H1 (cell line): Measurements from ENCODE around the gene ST8SIA4. TPM values are rescaled to one million over a fixed set of nuclear protein-coding genes. Genes with fewer than 3 reads are reported as not detected.

Source experiments
- CTCF ChIA-PET: fragments of 300-600 bp; sonication (Branson Sonifier 250); formaldehyde crosslinking; loops from one replicate; lab custom pipeline; 2021; ENCODE audit not compliant: partially characterized antibody; lab: Charles Lee
- POLR2A ChIA-PET: fragments of 300-600 bp; sonication (Branson Sonifier 250); formaldehyde crosslinking; loops from one replicate; lab custom pipeline; 2021; ENCODE audit warnings: inconsistent platforms; ENCODE audit not compliant: partially characterized antibody; lab: Charles Lee
- DNase-seq, 2 experiments: peaks; one replicate each; pipeline versions ENCODE4 v3.0.0 to v3.0.0-alpha.2; 2010 to 2022; ENCODE audit warnings: low spot score in 2 of 2, low read depth in 1 of 2, mixed read lengths in 1 of 2
- FAIRE-seq: peaks from 2 replicates; lab custom pipeline; 2011; peaks lifted over from hg19 to GRCh38; lab: Jason Lieb, UNC
- H2AFZ ChIP-seq: 2 replicates; pipeline ENCODE4 v1.8.1; 2012; ENCODE audit warnings: low read length, inconsistent platforms
- H2AK5ac ChIP-seq: 2 replicates; pipeline ENCODE4 v1.6.1; 2013; ENCODE audit warnings: low read depth, low read length
- H2BK120ac ChIP-seq: replicated peaks from 2 replicates; pipeline ENCODE3; 2013; ENCODE audit warnings: low read depth, low read length, inconsistent platforms
- H2BK12ac ChIP-seq: 2 replicates; pipeline ENCODE4 v1.6.1; 2013; ENCODE audit warnings: low read depth, low read length
- H2BK15ac ChIP-seq: 2 replicates; pipeline ENCODE4 v1.6.1; 2013; ENCODE audit warnings: low read length
- H2BK20ac ChIP-seq: 2 replicates; pipeline ENCODE4 v1.6.1; 2013; ENCODE audit warnings: low read length
- H2BK5ac ChIP-seq: 2 replicates; pipeline ENCODE4 v1.6.1; 2013; ENCODE audit warnings: low read depth, low read length
- H3K14ac ChIP-seq: 2 replicates; pipeline ENCODE4 v1.6.1; 2013; ENCODE audit warnings: inconsistent platforms; ENCODE audit not compliant: insufficient read length
- H3K18ac ChIP-seq: 2 replicates; pipeline ENCODE4 v1.6.1; 2013; ENCODE audit warnings: low read length; ENCODE audit errors: extremely low read depth
- H3K23ac ChIP-seq: 2 replicates; pipeline ENCODE4 v1.6.1; 2013; ENCODE audit warnings: inconsistent platforms; ENCODE audit not compliant: insufficient read length
- H3K23me2 ChIP-seq: 2 replicates; pipeline ENCODE4 v1.6.1; 2013; ENCODE audit warnings: low read depth, low read length
- H3K27ac ChIP-seq: 2 replicates; pipeline ENCODE4 v1.6.1; 2011; ENCODE audit warnings: low read depth, low read length, inconsistent platforms
- H3K27me3 ChIP-seq, 4 experiments: replicated peaks in 1 of 4; 1 replicate in 1 of 4; 2 replicates in 3 of 4; pipeline versions ENCODE4 v1.6.1 to v1.8.1; 2011 to 2013; ENCODE audit warnings: low read length in 3 of 4, mild to moderate bottlenecking in 3 of 4, inconsistent platforms in 2 of 4, mixed read lengths in 2 of 4, moderate library complexity in 1 of 4; ENCODE audit not compliant: control insufficient read depth in 3 of 4, insufficient read depth in 3 of 4; ENCODE audit errors: extremely low read depth in 1 of 4
- H3K36me3 ChIP-seq, 4 experiments: 2 replicates each; pipeline versions ENCODE4 v1.6.1 to v1.8.1; 2011 to 2013; ENCODE audit warnings: mild to moderate bottlenecking in 4 of 4, low read length in 3 of 4, moderate library complexity in 2 of 4, control low read depth in 1 of 4, inconsistent platforms in 1 of 4; ENCODE audit not compliant: insufficient read depth in 4 of 4, control insufficient read depth in 2 of 4
- H3K4ac ChIP-seq: replicated peaks from 2 replicates; pipeline ENCODE3; 2013; ENCODE audit warnings: low read length, low read depth, mixed read lengths, inconsistent platforms; ENCODE audit not compliant: insufficient read length
- H3K4me1 ChIP-seq, 4 experiments: replicated peaks in 1 of 4; 1 replicate in 1 of 4; 2 replicates in 3 of 4; pipeline versions ENCODE4 v1.6.1 to v1.8.1; 2011 to 2013; ENCODE audit warnings: low read length in 3 of 4, inconsistent platforms in 2 of 4, mixed read lengths in 1 of 4; ENCODE audit not compliant: insufficient read depth in 4 of 4, control insufficient read depth in 3 of 4
- H3K4me2 ChIP-seq, 2 experiments: 2 replicates each; pipeline versions ENCODE4 v1.6.1 to v1.8.1; 2011 to 2013; ENCODE audit warnings: low read depth in 2 of 2, low read length in 2 of 2, control low read depth in 1 of 2, inconsistent platforms in 1 of 2, mild to moderate bottlenecking in 1 of 2; ENCODE audit not compliant: insufficient read depth in 1 of 2
- H3K4me3 ChIP-seq, 4 experiments: fragments of 200-600, 300-600 bp in 1 of 4; sonication (generic), shearing (Covaris generic), sonication (Bioruptor Twin) in 1 of 4; 2 replicates each; pipeline versions ENCODE4 v1.5.1 to v1.8.1; 2011 to 2016; ENCODE audit warnings: low read length in 4 of 4, low read depth in 3 of 4, control low read depth in 2 of 4, inconsistent platforms in 2 of 4, mild to moderate bottlenecking in 2 of 4, mixed read lengths in 1 of 4, moderate library complexity in 1 of 4; ENCODE audit not compliant: insufficient read depth in 2 of 4; ENCODE audit errors: extremely low read depth in 1 of 4
- H3K56ac ChIP-seq: replicated peaks from 2 replicates; pipeline ENCODE3; 2013; ENCODE audit warnings: low read depth, mild to moderate bottlenecking, mixed read lengths, low read length, inconsistent platforms; ENCODE audit not compliant: insufficient read length
- H3K79me1 ChIP-seq: 2 replicates; pipeline ENCODE4 v1.6.1; 2013; ENCODE audit warnings: low read depth, low read length, control low read depth
- H3K79me2 ChIP-seq, 2 experiments: 2 replicates each; pipeline versions ENCODE4 v1.6.1 to v1.8.1; 2012 to 2013; ENCODE audit warnings: low read length in 2 of 2, mild to moderate bottlenecking in 2 of 2, inconsistent platforms in 1 of 2; ENCODE audit not compliant: insufficient read depth in 2 of 2, control insufficient read depth in 1 of 2
- H3K9ac ChIP-seq, 4 experiments: replicated peaks in 1 of 4; 1 replicate in 1 of 4; 2 replicates in 3 of 4; pipeline versions ENCODE4 v1.6.1 to v1.8.1; 2011 to 2013; ENCODE audit warnings: low read depth in 3 of 4, low read length in 3 of 4, control low read depth in 2 of 4, mild to moderate bottlenecking in 2 of 4, moderate library complexity in 2 of 4, inconsistent platforms in 1 of 4; ENCODE audit errors: extremely low read depth in 1 of 4
- H3K9me3 ChIP-seq, 2 experiments: 2 replicates each; pipeline versions ENCODE4 v1.6.1 to v1.8.1; 2012 to 2013; ENCODE audit warnings: mild to moderate bottlenecking in 2 of 2, moderate library complexity in 2 of 2, control low read depth in 1 of 2, inconsistent platforms in 1 of 2, low read depth in 1 of 2, low read length in 1 of 2, mixed read lengths in 1 of 2; ENCODE audit not compliant: insufficient read depth in 2 of 2
- H4K20me1 ChIP-seq, 2 experiments: replicated peaks in 1 of 2; 2 replicates each; pipeline versions ENCODE3 to v1.8.1; 2011 to 2013; ENCODE audit warnings: inconsistent platforms in 2 of 2, low read length in 2 of 2, mild to moderate bottlenecking in 1 of 2; ENCODE audit not compliant: insufficient read depth in 2 of 2, control insufficient read depth in 1 of 2
- H4K5ac ChIP-seq: 2 replicates; pipeline ENCODE4 v1.6.1; 2013; ENCODE audit warnings: low read length, low read depth, mixed read lengths, inconsistent platforms; ENCODE audit not compliant: insufficient read length
- H4K8ac ChIP-seq: 2 replicates; pipeline ENCODE4 v1.8.0; 2013; ENCODE audit warnings: mild to moderate bottlenecking, moderate library complexity, low read length, inconsistent platforms; ENCODE audit not compliant: insufficient read depth; ENCODE audit errors: extremely low read depth
- H4K91ac ChIP-seq: replicated peaks from 2 replicates; pipeline ENCODE3; 2013; ENCODE audit warnings: low read length, mixed read lengths, inconsistent platforms; ENCODE audit not compliant: insufficient read length
- BRCA1 ChIP-seq: IDR thresholded peaks from 2 replicates; pipeline ENCODE4 v1.6.1; 2012; ENCODE audit warnings: low read depth, low read length, improper control_type of control experiment
- CTBP2 ChIP-seq: IDR thresholded peaks from 2 replicates; pipeline ENCODE4 v1.7.0; 2011; ENCODE audit warnings: borderline replicate concordance, mild to moderate bottlenecking, moderate library complexity, mixed read lengths, low read length; ENCODE audit not compliant: insufficient read depth, insufficient read length
- EZH2 ChIP-seq: fragments of 200-600 bp; sonication (generic); IDR thresholded peaks from 2 replicates; pipeline ENCODE4 v1.7.1; 2012; ENCODE audit warnings: low read depth, mild to moderate bottlenecking, moderate library complexity, low read length, inconsistent platforms; ENCODE audit not compliant: severe bottlenecking
- KDM4A ChIP-seq: IDR thresholded peaks from one replicate; pipeline ENCODE4 v1.7.1; 2012; ENCODE audit warnings: low read depth, mild to moderate bottlenecking, moderate library complexity, low read length, inconsistent platforms; ENCODE audit not compliant: severe bottlenecking
- WGBS, 2 experiments: shearing (Covaris generic) in 1 of 2; methylation state at CpG; one replicate each; pipeline versions ENCODE4 v1.1.6 to v1.1.7; 2013 to 2015; ENCODE audit warnings: low lambda C conversion rate in 2 of 2, mixed read lengths in 2 of 2, inconsistent platforms in 1 of 2, low coverage in 1 of 2, missing lambda C conversion rate in 1 of 2; ENCODE audit not compliant: insufficient replicate concordance in 2 of 2, insufficient coverage in 1 of 2, insufficient read length in 1 of 2; ENCODE audit errors: extremely low coverage in 1 of 2, missing lambda C conversion rate in 1 of 2; 5-methylcytosine and 5-hydroxymethylcytosine counted together
- polyA plus RNA-seq, 7 experiments: library from polyadenylated mRNA; depleted of rRNA in 3 of 7; stranded (reverse) in 5 of 7; unstranded in 2 of 7; fragments of >200 nt in 5 of 7; fragments of 200-250 nt in 2 of 7; gene quantifications; 1 replicate in 5 of 7; 2 replicates in 1 of 7; 4 replicates in 1 of 7; pipeline versions ENCODE4 v1.2.1 to v1.2.3, GENCODE V29; 2011 to 2013; ENCODE audit warnings: missing spikeins in 2 of 7, mixed read lengths in 2 of 7
- total RNA-seq: library from RNA; stranded (reverse); fragmentation: NEBNext Ultra II Directional; extraction: Animal tissue kit (Norgen Biotek cat#: 25700); gene quantifications from 2 replicates; pipeline ENCODE4 v1.2.1, GENCODE V29; 2021
- TF ChIP-seq, protein P1 (sequence below): IDR thresholded peaks from 2 replicates; pipeline ENCODE4 v1.6.1; 2011; ENCODE audit warnings: low read length, improper control_type of control experiment
- TF ChIP-seq, protein P2 (sequence below): IDR thresholded peaks from 2 replicates; pipeline ENCODE4 v1.6.1; 2012; ENCODE audit warnings: inconsistent platforms

Gene ST8SIA4
- total and polyA plus RNA-seq, 2 of the 8 experiments (the other 6 are each of a cell fraction or from before 2014, with no cell fraction given): 0.08 to 0.50 TPM

DNA sequence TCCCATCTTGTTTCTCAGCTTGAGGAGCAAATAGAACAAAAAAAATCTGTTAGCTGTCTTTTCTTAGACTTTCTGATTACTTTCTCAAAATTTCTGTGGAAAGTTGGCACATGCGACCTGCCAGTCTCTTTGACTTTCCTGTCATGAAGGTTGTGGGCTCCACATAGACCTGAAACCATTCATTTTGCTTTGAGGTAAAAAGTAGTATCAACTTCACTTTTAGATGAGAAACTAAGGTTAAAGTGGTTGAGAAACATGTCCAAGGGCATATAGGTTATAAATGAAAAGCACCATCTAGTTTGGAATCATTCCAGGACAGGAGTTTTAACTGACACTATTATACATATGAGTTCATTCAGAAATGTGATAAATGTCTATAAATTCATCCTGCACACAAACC, 42.7 kb downstream of the ST8SIA4 start:
- H3K27me3 ChIP-seq: no peaks in the 10 kb centered on the region

More for the DNA sequence above, 42.7 kb downstream of the ST8SIA4 start:
- Histone ChIP-seq H2AFZ (no peak overlapping the region), H3K4me3 (no peak overlapping the region), H3K56ac (no peak overlapping the region), H3K4me1 (no peaks in the 10 kb centered on the region), H2BK5ac (no peak overlapping the region), H4K91ac (no peak overlapping the region), H4K20me1 (no peaks in the 10 kb centered on the region), H4K8ac (no peak overlapping the region), H3K18ac (no peak overlapping the region), H2AK5ac (no peak overlapping the region), H2BK20ac (no peak overlapping the region), H3K4me2 (no peak overlapping the region), H3K23me2 (no peaks in the 10 kb centered on the region), H2BK15ac (no peak overlapping the region), H4K5ac (no peak overlapping the region), H3K23ac (no peak overlapping the region), H3K27ac (no peak overlapping the region), H2BK120ac (no peak overlapping the region), H3K9me3 (no peaks in the 10 kb centered on the region), H3K4ac (no peak overlapping the region), H3K9ac (no peak overlapping the region), H3K79me2 (no peaks in the 10 kb centered on the region), H3K36me3 (no peaks in the 10 kb centered on the region), H3K79me1 (no peaks in the 10 kb centered on the region), H2BK12ac (no peak overlapping the region), H3K14ac (no peak overlapping the region)
- no peak for FAIRE-seq
- ChIA-PET CTCF (no interaction called here), POLR2A (no interaction called here)
- TF ChIP-seq CTBP2: no peak
- TF ChIP-seq, protein P1, sequence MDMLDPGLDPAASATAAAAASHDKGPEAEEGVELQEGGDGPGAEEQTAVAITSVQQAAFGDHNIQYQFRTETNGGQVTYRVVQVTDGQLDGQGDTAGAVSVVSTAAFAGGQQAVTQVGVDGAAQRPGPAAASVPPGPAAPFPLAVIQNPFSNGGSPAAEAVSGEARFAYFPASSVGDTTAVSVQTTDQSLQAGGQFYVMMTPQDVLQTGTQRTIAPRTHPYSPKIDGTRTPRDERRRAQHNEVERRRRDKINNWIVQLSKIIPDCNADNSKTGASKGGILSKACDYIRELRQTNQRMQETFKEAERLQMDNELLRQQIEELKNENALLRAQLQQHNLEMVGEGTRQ: no peak
- no peak for TF ChIP-seq BRCA1
- TF ChIP-seq EZH2: no peak
- no peak for TF ChIP-seq KDM4A
- TF ChIP-seq, protein P2, sequence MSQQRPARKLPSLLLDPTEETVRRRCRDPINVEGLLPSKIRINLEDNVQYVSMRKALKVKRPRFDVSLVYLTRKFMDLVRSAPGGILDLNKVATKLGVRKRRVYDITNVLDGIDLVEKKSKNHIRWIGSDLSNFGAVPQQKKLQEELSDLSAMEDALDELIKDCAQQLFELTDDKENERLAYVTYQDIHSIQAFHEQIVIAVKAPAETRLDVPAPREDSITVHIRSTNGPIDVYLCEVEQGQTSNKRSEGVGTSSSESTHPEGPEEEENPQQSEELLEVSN: no peak
- no peak for DNase-seq
- WGBS, 2 experiments: 93% methylated on average over 1 of the region's 1 CpG; no CpG with 5 or more reads in 1 of the 2 experiments
